ENCODE measurements around the gene HOXA13.
A peak's percentile ranks its signal among the peaks of the same experiment; 100 is the strongest.

HOXA13 gene

GRCh38 chr7:27163288-27164044, 36.4 kb downstream of the HOXA13 start:
- FAIRE-seq (no peak), DNase-seq (ENCODE audit: insufficient read length, low spot score) (no peak)
- TF ChIP-seq CTCF (IDR thresholded peaks at IDR 0.05; ENCODE audit: insufficient read depth, missing control alignments), result no peak

DNA sequence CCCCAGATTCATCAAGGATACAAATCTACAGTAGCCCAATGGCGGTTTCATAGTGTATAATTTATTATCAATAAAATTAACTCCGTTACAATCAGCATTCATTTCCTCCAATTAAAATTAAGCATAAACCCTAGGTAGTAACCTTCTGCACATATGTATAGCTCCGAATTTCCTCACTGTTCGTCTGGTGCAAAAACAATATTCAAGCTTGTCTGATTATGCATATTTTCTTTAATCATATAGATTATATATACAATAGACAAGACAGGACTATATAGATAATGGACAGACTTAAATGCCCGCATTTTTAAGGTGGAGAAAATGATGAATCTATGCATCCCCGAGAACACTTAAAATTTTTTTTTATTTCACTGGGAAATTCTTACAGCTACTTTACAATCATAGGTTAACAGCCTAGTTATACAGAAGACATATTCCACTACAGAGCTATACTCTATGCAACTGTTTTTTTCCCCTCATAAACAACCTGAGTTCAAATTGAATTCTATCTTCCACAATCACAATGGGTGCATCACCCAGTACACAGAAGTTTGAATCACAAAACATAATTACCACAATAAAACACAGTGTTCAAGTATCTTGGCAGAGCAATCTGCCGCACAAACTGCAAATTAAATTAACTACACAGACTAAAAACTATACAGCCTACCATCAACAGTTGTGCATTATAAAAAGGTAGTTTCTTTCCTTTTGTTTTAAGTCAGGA, 37.2 kb downstream of the HOXA13 start:
- DNase-seq (ENCODE audit: insufficient read length, low spot score), result no peak
- TF ChIP-seq CTCF (IDR thresholded peaks at IDR 0.05; ENCODE audit: insufficient read depth, missing control alignments), result no peak
- FAIRE-seq, result no peak

GRCh38 chr7:27161721-27162560, 38.0 kb downstream of the HOXA13 start:
- TF ChIP-seq CTCF (IDR thresholded peaks at IDR 0.05; ENCODE audit: insufficient read depth, missing control alignments), result no peak
- no peak for DNase-seq (ENCODE audit: insufficient read length, low spot score)
- FAIRE-seq, result no peak

DNA sequence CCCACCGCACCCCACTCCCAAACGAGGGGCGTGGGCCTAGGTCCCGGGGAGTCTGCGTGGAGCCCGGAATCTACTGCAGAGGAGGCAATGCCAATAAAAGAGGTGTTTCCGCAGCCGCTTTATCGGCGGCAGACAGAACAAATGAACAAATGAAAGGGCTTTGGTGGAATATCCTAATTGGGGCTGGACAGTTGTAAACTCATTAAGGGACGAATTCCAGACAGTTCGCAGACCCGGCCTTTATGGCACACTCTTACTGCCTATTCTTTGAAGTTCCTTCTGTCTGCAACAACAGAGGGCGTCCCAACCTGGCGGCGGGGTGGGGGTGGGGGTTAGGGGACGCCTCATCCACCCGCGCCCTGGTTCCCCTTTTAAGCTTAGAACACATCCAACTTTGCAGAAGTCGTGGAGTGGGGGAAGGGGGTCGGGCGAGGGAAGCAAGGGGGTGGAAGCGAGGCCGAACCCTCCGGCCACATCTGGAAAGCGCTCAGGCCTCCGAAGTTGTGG, 38.6 kb downstream of the HOXA13 start:
- TF ChIP-seq CTCF (IDR thresholded peaks at IDR 0.05; ENCODE audit: insufficient read depth, missing control alignments), result no peak
- DNase-seq (ENCODE audit: insufficient read length, low spot score), result no peak

GRCh38 chr7:27160546-27161213, 39.2 kb downstream of the HOXA13 start:
- no peak for FAIRE-seq
- DNase-seq (ENCODE audit: insufficient read length, low spot score), result peak; percentile 81
- TF ChIP-seq CTCF (IDR thresholded peaks at IDR 0.05; ENCODE audit: insufficient read depth, missing control alignments), result peak; percentile 88

More for the DNA sequence above, 38.6 kb downstream of the HOXA13 start:
- no peak for FAIRE-seq

DNA sequence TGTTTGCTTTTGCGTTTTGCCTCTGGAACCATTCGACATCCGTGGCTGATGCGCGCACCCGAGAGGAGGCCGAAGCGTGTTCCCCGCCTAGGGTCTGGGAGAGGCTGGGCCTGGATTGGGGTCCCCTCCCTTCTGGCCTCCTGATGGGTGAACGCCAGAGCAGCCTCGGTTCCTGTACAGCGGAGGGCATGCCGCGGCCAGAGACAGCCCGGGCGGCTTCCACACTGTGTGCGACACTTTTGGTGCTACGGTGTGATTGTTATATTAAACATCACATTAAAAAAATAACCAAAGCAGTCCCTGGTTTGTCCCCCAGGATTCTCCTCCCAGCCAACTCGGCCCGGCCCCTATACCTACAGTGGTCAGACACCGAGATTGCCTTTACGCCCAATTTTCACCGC, 39.7 kb downstream of the HOXA13 start:
- DNase-seq (ENCODE audit: insufficient read length, low spot score) (no peak), FAIRE-seq (no peak)
- no peak for TF ChIP-seq CTCF (IDR thresholded peaks at IDR 0.05; ENCODE audit: insufficient read depth, missing control alignments)

Measured in D721Med (cell line).